ENCODE measurements around the gene LAMA2.
A peak's percentile ranks its signal among the peaks of the same experiment; 100 is the strongest.

LAMA2 gene

DNA sequence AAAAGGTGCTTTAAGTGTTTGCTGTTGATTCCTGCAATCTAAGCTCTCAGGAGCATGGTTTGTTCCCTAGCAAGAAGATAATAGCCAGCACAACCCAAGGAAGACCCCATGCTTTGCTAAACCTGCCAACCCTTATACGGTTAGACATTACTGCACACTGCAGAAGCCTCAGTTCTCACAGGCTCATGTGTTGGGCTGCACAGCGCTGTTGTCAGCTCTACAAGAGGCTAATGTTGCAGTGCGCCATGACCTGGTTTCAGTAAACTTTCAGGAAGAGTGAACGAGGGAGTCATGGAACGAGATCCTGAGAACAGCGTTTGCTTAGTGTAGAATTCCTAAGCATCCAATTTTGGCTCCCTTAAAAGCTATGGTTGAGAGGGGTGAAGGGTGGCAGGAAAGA lies 608.5 kb downstream of the LAMA2 start:
- DNase-seq (ENCODE audit: low read depth, low spot score) = no peak

DNA sequence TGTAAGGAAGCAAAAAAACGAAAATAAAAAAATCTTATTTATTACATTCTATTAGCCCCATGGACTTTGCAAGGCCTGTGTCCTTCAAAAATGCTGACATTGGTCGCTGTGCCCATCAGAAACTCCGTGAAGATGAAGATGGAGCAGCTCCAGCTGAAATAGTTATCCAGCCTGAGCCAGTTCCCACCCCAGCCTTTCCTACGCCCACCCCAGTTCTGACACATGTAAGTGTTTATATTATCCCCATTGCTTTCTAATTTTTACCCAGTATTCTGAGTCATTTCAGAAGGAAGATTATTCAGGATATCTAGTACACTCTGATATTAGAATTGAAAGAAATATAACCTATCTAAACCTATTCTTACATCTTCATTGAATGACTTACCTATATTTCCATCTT lies 609.3 kb downstream of the LAMA2 start:
- no peak for DNase-seq (ENCODE audit: low read depth, low spot score)

DNA sequence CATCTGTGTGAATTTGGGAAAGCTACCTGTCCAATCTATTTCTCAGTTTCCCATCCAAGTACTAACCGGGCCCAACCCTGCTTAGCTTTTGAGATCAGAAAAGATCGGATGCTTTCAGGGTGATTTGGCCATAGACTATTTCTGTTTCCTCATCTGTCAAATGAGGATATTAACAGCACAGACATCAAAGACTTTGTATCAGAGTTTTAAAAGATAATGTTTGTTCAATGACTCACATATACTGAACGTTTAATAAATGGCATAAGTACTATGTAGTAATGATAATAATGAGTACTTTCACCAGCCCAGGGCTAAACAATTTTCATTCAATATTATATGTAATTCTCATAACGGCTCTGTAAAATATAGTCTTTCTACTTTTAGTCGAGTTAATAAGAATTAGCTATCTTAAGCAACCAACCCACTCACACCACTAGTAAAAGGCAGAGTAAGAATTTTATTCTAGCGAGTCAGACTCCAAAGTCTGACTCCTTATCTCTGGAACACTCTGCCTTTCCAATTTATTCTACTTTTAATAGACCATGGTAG lies 610.5 kb downstream of the LAMA2 start:
- no peak for DNase-seq (ENCODE audit: low read depth, low spot score)

DNA sequence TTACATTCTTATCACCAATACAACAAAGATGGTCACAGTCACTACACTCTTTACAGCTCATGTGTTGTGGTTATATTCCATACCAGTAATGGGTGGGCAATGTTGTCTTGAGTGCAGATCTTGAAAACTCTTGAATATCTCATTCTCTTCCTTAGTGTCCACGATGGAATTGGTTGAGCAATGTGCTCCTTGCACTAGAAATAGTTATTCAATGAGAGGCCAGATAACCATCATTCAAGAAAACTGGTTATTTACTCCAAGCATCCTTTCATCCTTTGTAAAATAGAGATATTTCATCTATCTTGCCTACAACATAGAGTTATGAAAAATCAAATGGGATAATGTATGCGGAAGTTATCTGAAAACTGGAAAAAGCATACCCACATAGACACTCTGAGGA lies 611.2 kb downstream of the LAMA2 start:
- DNase-seq (ENCODE audit: low read depth, low spot score) = no peak

DNA sequence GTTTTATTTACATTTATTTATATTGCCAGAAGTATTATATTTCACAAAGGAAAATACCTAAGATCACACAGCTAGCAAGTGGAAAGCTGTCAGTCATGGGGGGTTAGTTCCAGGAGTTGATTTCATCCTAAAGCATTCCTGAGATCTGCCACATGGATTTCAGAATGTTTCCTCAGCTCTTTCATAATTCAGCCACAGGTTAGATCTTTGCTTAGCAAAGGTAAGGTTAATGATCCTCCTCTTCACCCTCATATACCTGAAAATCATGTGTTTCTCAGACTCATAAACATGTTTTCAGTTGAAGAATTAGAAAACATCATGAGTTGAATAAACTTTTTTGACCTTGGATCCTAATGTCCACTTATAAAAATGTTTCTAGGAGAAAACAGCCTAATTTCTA lies 611.6 kb downstream of the LAMA2 start:
- no peak for DNase-seq (ENCODE audit: low read depth, low spot score)

GRCh38 chr6:129495652-129496051 lies 612.7 kb downstream of the LAMA2 start:
- no peak for DNase-seq (ENCODE audit: low read depth, low spot score)

DNA sequence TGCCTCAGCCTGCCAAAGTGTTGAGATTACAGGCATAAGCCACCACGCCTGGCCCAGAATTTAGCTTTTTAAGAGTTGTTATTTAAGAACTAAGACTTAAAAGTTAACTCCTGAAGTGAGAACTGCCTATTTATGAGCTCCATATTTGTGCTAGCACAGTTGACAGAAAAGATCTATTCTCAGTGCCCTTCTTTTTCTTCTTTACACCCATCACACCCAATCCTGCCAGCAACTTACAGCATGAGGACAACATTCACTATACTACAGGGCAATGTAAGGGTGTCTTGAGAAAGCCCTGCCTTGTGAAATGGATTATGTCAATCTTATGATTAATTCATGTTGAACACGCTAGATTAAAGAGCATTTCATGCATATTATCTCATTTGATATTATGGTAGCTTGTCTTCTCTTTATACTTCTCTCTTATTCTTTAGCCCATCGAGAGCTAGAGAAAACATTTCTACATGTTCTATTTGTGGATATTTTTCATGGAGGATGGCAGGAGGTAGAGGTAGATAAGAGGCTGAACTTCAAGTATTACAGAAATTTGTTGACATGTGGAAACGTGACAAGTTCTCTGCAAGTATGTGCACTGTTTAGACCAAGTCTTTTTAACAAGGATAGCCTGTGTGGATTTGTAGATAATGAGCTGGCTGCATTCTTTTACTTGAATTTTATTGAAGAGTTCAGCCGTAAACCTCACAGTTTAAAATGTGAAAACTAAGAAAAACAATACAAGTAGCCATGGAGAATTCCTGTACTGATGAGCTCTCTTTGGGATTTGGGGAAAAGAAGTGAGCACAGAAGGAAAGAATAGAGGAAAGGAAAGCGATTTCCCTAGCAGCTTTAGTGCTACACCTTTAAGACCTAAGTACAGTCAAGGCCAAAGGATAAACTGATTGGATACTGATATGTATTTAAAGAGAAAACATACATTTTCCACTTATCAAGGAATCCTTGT lies 614.8 kb downstream of the LAMA2 start:
- no peak for DNase-seq (ENCODE audit: low read depth, low spot score)

DNA sequence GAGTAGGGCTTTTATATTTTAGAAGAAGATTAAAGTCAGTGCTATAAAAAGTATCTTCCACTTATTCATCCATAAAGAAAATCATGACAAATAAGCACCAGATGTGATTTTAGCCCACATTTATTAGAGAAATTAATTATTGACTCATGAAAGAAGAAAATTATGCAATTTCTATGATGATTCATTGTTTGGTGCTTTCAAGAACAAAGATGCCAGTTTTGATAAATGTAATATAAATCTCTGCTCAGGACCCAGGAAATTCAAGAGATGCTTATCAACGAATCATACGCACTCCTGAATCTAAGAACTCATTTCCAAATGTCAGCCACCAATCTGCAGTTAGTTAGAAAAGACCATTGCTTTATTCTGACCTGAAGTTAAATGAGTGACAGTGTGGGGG lies 615.6 kb downstream of the LAMA2 start:
- no peak for DNase-seq (ENCODE audit: low read depth, low spot score)

DNA sequence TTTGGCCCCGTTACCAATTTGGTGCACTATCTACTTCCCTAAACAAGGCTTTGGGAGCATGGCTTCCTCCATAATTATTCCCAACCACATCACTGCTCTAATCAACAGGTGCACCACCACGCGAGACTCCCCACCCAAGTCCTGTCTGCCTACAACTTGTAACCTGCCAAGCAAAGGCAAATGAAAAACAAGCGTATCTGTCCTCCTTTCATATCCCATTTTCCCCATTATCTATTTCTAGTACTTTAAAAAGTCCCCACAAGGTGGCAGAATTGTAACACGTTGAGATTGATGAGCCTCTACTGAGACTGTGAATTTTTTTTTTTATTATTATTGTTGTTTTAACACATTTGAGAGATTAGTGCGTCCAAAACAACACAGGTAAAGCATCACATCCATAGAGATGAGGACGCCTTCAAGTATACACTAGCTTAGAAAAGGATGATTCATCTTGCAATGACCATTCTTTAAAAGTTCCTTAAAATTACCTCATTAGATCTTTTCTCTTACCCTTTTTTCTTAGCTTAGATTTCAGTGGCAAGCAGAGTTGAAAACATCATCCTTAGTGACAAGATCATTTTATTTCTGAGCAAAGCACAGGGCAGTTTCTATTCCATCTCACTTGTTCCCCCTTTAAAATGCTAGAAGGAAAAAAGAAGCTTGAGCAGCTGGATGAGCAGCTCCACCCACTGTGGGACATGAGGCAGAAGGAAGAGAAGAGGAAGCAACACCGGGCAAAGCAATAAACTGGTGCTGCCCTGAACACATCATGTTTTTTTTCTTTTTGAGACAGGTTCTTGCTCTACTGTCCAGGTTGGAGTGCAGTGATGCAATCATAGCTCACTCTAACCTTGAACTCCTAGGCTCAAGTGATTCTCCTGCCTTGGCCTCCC lies 616.3 kb downstream of the LAMA2 start:
- no peak for DNase-seq (ENCODE audit: low read depth, low spot score)

DNA sequence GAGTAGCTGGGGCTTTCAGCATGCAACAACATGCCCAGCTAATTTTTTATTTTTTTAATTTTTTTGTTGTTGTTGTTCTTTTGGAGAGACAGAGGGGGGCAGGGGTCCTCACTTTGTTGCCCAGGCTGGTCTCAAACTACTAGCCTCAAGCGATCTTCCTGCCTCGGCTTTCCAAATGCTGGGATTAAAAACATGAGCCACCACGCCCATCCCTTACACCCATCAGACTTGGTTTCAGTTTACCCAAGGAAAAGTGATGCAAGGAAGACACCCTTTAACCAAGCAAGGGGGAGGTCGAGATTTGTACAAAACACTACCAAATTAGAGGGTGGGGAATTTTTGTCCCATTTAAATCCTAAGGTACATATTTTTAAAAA lies 616.9 kb downstream of the LAMA2 start:
- no peak for DNase-seq (ENCODE audit: low read depth, low spot score)

DNA sequence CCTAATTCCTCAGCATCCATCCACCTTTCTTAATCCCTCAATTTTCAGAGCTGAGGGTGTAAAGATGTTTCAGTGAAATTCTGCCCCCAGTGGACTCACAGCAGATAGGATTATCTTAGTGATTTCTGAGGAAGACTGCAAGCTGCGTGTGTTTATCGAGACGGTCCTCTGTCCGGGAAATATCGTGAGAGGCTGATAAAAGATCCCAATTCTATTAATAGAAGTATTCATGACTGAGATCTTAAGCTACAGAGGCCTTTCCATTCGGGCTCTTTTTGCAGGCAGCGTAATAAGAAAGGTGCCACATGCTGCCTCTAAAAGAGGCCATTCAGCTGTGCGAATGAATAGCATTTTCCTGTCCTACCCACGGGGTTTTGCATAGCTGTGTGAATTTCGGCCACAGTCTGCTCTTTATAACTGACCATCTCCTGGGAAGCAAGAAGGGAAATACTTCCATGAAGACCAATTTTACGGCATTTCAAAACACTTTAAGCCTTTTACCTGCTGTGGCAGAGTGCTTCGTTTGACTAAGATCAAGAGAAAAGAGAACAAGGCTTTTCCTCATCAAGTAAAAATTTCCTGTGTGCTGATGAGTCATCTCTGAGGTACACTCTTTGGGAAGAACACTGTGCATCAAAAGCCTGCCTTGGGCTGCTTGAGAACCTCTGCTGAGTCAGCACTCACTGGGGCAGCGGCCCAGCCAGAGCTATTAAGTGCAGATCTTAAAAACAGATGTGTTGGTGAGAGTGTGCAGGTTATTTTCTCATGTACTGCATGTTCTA lies 618.2 kb downstream of the LAMA2 start:
- peak; percentile 95 for DNase-seq (ENCODE audit: low read depth, low spot score)

DNA sequence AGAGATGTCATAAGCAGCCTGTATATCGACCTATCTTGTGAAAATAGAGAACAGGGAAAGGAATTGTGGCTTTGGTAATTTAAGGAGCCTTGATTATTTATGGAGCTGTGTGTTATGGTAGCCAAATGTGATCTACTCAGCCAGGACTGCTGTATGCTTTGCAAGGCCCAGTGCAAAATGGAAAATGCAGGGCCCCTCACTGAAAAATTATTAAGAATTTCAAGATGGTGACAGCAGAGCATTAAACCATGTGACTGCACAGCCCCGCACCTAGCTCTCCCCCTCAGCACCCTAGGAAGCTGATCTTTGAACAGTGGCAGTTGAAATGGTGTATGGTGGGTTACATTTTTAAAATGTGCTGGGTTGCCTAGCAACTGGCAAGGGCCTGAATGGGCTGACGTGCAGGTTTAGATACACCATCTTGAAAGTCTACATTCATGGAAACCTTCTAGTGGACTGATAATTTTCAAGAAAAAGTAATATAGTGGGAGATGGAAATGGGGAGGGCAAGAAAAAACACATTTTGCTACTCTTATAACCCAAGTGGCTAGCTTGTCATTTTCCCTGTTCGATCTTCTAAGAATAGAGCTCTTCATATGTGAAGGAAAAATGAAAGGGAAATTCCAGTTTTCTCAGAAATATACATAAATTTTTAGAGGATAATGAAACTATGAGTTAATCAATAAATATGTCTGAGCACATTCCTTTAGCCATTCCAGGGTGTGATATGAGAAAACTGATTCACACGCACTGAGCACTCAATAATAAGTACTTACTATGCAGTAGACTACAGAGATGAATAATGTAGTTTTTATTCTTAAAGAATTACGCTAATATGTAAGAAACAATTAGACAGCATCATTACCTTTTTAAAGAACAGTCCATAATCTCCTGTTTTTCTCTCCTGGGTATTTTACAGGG lies 619.1 kb downstream of the LAMA2 start:
- no peak for DNase-seq (ENCODE audit: low read depth, low spot score)

GRCh38 chr6:129504456-129504855 lies 621.5 kb downstream of the LAMA2 start:
- no peak for DNase-seq (ENCODE audit: low read depth, low spot score)

DNA sequence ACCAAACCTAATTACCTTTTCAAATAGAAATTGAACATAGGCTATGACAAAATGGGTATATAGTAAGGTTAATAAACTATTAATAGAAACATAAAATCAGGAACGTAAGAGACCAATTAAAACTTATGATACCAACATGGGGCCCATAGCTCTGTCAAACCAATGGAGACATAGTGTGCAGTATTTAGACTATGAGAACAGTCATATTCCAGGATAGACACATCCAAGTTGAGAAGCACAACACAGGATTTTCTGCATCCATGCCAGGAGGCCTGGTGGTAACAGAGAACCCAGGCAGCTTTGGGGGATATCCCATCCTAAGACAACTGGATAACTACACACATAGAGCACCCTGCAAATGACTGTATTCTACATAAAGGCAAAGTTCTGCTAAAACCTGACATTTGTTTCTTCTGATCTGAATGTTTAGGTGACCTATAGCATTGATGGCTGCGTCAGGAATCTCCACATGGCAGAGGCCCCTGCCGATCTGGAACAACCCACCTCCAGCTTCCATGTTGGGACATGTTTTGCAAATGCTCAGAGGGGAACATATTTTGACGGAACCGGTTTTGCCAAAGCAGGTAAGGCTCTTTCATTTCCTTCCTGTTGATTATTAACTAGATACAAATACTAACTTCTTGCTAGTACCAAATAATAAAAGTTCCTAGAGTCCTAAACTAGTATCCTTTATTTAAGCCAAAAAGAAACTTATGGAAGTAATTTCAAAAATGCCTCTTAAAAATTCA lies 624.3 kb downstream of the LAMA2 start:
- no peak for DNase-seq (ENCODE audit: low read depth, low spot score)

GRCh38 chr6:129507846-129508245 lies 624.9 kb downstream of the LAMA2 start:
- no peak for DNase-seq (ENCODE audit: low read depth, low spot score)

- DNase-seq (ENCODE audit: low read depth, low spot score) = no peak
Measured at GRCh38 chr6:129508477-129509145, 625.7 kb downstream of the LAMA2 start.

- DNase-seq (ENCODE audit: low read depth, low spot score) = no peak
Measured at GRCh38 chr6:129510950-129511349, 628.0 kb downstream of the LAMA2 start.

DNA sequence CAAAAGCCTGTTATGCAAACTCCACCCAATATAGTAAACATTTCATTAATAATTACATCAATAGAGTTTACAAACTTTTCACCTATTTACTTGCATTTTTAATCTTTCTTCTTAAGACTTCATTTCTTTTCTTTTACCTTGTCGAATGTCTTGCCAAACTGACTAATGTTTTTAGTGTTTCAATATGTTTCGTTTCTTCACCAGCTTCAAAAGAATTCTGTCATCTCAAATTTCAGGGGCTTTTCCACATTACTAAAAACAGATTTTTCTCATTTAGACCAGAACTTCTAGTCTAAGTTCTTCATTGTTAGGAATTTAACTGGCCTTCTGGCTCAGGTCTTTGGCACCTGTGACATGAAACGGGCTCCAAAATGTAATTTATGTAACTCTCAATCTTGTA lies 630.5 kb downstream of the LAMA2 start:
- DNase-seq (ENCODE audit: low read depth, low spot score) = no peak

DNA sequence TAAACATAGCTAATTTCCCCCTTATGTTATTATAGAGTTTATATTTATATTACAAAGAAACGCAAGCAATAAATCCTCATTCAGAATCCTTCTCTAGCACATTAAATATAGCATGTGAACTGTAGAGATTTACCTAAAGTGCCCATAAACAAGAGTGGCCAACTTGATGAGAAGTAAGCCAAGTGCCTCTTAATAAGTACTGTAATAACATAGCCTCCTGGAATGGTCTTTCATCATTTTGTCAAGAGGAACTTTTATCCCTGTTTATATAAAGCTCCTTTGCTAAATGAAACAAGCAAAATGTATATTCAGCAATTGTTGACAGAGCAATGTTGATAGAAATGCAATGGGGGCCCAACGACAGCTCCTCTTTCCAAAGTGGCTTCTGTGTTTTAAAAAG lies 632.1 kb downstream of the LAMA2 start:
- DNase-seq (ENCODE audit: low read depth, low spot score) = no peak
